Esophagus muscularis mucosa (tissue), 4 donors: ENCODE data around the gene CYP2S1. TPM values are rescaled to one million over a fixed set of nuclear protein-coding genes. Genes with fewer than 3 reads are reported as not detected.
"Not testable (repeated sequence)": the region's sequence is repeated elsewhere in the genome, so short reads cannot be mapped to it uniquely, and the experiment has no call there.

Experiments
- DNase-seq: peaks from one replicate; pipeline ENCODE4 v3.0.0-alpha.2; 2017; ENCODE audit errors: extremely low spot score
- H3K27ac ChIP-seq, 4 donors: fragments of 200-600 bp; sonication (generic); replicated peaks in 1 of 4; 1 replicate in 3 of 4; 2 replicates in 1 of 4; pipeline ENCODE4 v1.5.1; 2016 to 2019; ENCODE audit warnings: mild to moderate bottlenecking in 1 of 4
- H3K27me3 ChIP-seq, 4 donors: fragments of 200-600 bp; sonication (generic); one replicate each; pipeline versions ENCODE4 v1.5.1 to v1.6.0; 2016 to 2019
- H3K36me3 ChIP-seq, 4 donors: fragments of 200-600 bp; sonication (generic); one replicate each; pipeline ENCODE4 v1.5.1; 2016 to 2019
- H3K4me1 ChIP-seq, 4 donors: fragments of 200-600 bp; sonication (generic); one replicate each; pipeline ENCODE4 v1.5.1; 2016 to 2019
- H3K4me3 ChIP-seq, 4 donors: fragments of 200-600 bp; sonication (generic); 1 replicate in 2 of 4; 2 replicates in 2 of 4; pipeline ENCODE4 v1.5.1; 2016 to 2019; ENCODE audit warnings: mild to moderate bottlenecking in 4 of 4, moderate library complexity in 1 of 4
- H3K9me3 ChIP-seq, 4 donors: fragments of 200-600 bp; sonication (generic); 1 replicate in 3 of 4; 2 replicates in 1 of 4; pipeline ENCODE4 v1.5.1; 2016 to 2019
- CTCF ChIP-seq, 3 experiments: fragments of 200-600 bp in 2 of 3; fragments of 450-650 bp in 1 of 3; sonication (generic) in 2 of 3; IDR thresholded peaks; one replicate each; pipeline ENCODE4 v1.5.1; 2017 to 2019; ENCODE audit warnings: antibody characterized with exemption in 3 of 3, mild to moderate bottlenecking in 2 of 3, moderate library complexity in 1 of 3
- EP300 ChIP-seq: sonication (generic); formaldehyde crosslinking; IDR thresholded peaks from one replicate; pipeline ENCODE4 v1.6.1; 2017; ENCODE audit warnings: antibody characterized with exemption
- POLR2A ChIP-seq: fragments of 450-650 bp; IDR thresholded peaks from one replicate; pipeline ENCODE4 v1.6.1; 2017; ENCODE audit warnings: antibody characterized with exemption, moderate library complexity, mild to moderate bottlenecking, low read depth
- POLR2AphosphoS5 ChIP-seq, 2 donors: sonication (generic); formaldehyde crosslinking; IDR thresholded peaks; one replicate each; pipeline ENCODE4 v1.6.1; 2017; ENCODE audit warnings: antibody characterized with exemption in 2 of 2
- WGBS: methylation state at CpG from one replicate; pipeline ENCODE4 v1.1.5; 2018; 5-methylcytosine and 5-hydroxymethylcytosine counted together
- intact Hi-C: fragments of 100-400 bp; cut with DNase I; formaldehyde crosslinking; loops from one replicate; pipeline ENCODE4 v1.15.1; 2023
- total RNA-seq, 4 donors: library from RNA; depleted of rRNA; stranded (reverse); fragments of >200 nt; gene quantifications; one replicate each; pipeline versions ENCODE4 v1.1.0 to v1.2.1, GENCODE V29; 2016

The CYP2S1 gene
- 1 to 10 TPM; 1.7 to 3.0 (median 2.3) TPM for total RNA-seq

GRCh38 chr19:41192574-41193429 is at the start of gene CYP2S1:
Gene CYP2S1 (plus strand): TSS chr19:41193219. CDS start chr19:41193265, 46 bp downstream.
- H3K9me3 ChIP-seq, result no peaks in the 10 kb centered on the region
- H3K4me3 ChIP-seq, result peak within 1 kb of the TSS; percentile 32 to 44 (median 38)
- H3K27me3 ChIP-seq, result peaks cover 0 to 96% (median 26%) of the 10 kb centered on the region in 4 donors
- H3K4me1 ChIP-seq, result peaks cover 7 to 13% (median 11%) of the 10 kb centered on the region in 4 donors
- no peak for DNase-seq
- WGBS, result 19% methylated on average over 5 of the region's 58 CpGs
- no peaks in the 10 kb centered on the region for H3K36me3 ChIP-seq
- no peak within 1 kb of the TSS for H3K27ac ChIP-seq
- TF ChIP-seq POLR2A, result no peak
- TF ChIP-seq POLR2AphosphoS5 (IDR thresholded peaks at IDR 0.05), result no peak
- TF ChIP-seq CTCF (IDR thresholded peaks at IDR 0.05), result no peak
- TF ChIP-seq EP300, result no peak
- intact Hi-C loops, result no loop called here

GRCh38 chr19:41144403-41144802 is 48.6 kb upstream of the CYP2S1 start:
- Histone ChIP-seq H3K4me3 (no peak overlapping the region), H3K27ac (no peak overlapping the region), H3K9me3 (no peaks in the 10 kb centered on the region), H3K4me1 (no peaks in the 10 kb centered on the region), H3K36me3 (no peaks in the 10 kb centered on the region), H3K27me3 (peaks cover 0 to 33% (median 0%) of the 10 kb centered on the region in 4 donors)
- no peak for DNase-seq
- intact Hi-C loops, result loop anchor here (2.0 to 10.0 kb wide), 2 partner anchors 172 to 480 kb away; no protein-coding TSS in a partner anchor
- TF ChIP-seq CTCF (IDR thresholded peaks at IDR 0.05), result peak; percentile 80 to 82 (median 82)
- no peak for TF ChIP-seq POLR2A
- no peak for TF ChIP-seq EP300
- WGBS, result 35% methylated on average over 7 of the region's 7 CpGs

GRCh38 chr19:41149831-41150230 is 43.2 kb upstream of the CYP2S1 start:
- Histone ChIP-seq H3K4me3 (no peak overlapping the region), H3K4me1 (no peaks in the 10 kb centered on the region), H3K27ac (no peak overlapping the region), H3K27me3 (peaks cover 0 to 33% (median 0%) of the 10 kb centered on the region in 4 donors), H3K36me3 (no peaks in the 10 kb centered on the region), H3K9me3 (no peaks in the 10 kb centered on the region)
- no peak for DNase-seq
- 85% methylated on average over 2 of the region's 2 CpGs for WGBS
- no peak for TF ChIP-seq POLR2A
- TF ChIP-seq CTCF (IDR thresholded peaks at IDR 0.05), result no peak
- intact Hi-C loops, result loop anchor here (10.0 kb wide), 1 partner anchor 485 kb away; no protein-coding TSS in a partner anchor

- intact Hi-C loops, result not testable (repeated sequence)
Measured at GRCh38 chr19:41150986-41151385, 42.0 kb upstream of the CYP2S1 start.

GRCh38 chr19:41154060-41154459 is 39.0 kb upstream of the CYP2S1 start:
- no peak for DNase-seq
- TF ChIP-seq CTCF (IDR thresholded peaks at IDR 0.05) (no peak), POLR2A (no peak), POLR2AphosphoS5 (IDR thresholded peaks at IDR 0.05) (no peak), EP300 (no peak)
- Histone ChIP-seq H3K4me3 (no peak overlapping the region), H3K27ac (no peak overlapping the region), H3K36me3 (no peaks in the 10 kb centered on the region), H3K4me1 (no peaks in the 10 kb centered on the region), H3K9me3 (peaks cover 0 to 6% (median 2%) of the 10 kb centered on the region in 4 donors), H3K27me3 (peaks cover 0 to under 1% (median 0%) of the 10 kb centered on the region in 4 donors)
- WGBS, result 92% methylated on average over 7 of the region's 7 CpGs
- intact Hi-C loops, result no loop called here

More at GRCh38 chr19:41150986-41151385, 42.0 kb upstream of the CYP2S1 start:
- WGBS, result 86% methylated on average over 6 of the region's 7 CpGs
- H3K27me3 ChIP-seq, result peaks cover 0 to 29% (median 0%) of the 10 kb centered on the region in 4 donors
- not testable (repeated sequence) for H3K4me3 ChIP-seq, DNase-seq, H3K27ac ChIP-seq, H3K4me1 ChIP-seq, H3K36me3 ChIP-seq, H3K9me3 ChIP-seq
